ENCODE measurements around the gene PI4K2A. TPM values are rescaled to one million over a fixed set of nuclear protein-coding genes. Genes with fewer than 3 reads are reported as not detected.

PI4K2A gene
- total RNA-seq, 1 donor from 2014 or later: 11.9 TPM

DNA sequence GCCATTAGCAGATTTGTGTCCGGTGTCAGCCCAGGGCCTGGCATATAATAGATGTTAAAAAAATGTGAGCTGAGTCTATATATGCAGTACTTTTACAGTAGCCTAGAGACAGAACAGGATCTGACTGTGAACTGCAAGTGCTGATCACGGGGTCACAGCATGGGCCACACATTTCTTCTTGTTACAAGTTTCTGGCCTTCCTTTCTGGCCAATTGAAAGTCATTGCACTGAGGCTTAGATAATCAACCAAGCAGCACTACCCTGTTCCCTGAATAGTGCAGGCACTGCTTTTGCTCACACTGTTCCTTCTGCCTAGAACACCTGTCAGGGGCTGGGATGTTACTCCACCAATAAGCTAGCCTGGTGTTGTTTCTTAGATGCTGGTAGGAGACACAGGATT lies 67.7 kb downstream of the PI4K2A start:
- Histone ChIP-seq H4K20me1 (ENCODE audit: low read depth) (no peaks in the 10 kb centered on the region), H3K27me3 (no peaks in the 10 kb centered on the region), H3K79me2 (ENCODE audit: low read depth) (no peaks in the 10 kb centered on the region), H3K36me3 (no peaks in the 10 kb centered on the region), H2AFZ (replicated peaks) (no peak overlapping the region), H3K4me3 (no peak overlapping the region), H3K9me3 (ENCODE audit: low read depth) (no peaks in the 10 kb centered on the region), H3K4me1 (peaks cover 5% of the 10 kb centered on the region), H3F3A (ENCODE audit: low read depth) (peaks cover 8% of the 10 kb centered on the region), H3K4me2 (no peak overlapping the region), H3K9ac (no peak overlapping the region), H3K27ac (no peak overlapping the region)
- Mint-ChIP-seq H3K4me1 (peaks cover 16% of the 10 kb centered on the region), H3K27me3 (ENCODE audit: insufficient read depth, low read depth) (peaks cover 7% of the 10 kb centered on the region), H3K4me3 (no peak overlapping the region), H3K9me3 (no peaks in the 10 kb centered on the region), H3K27ac (no peak overlapping the region), H3K36me3 (no peaks in the 10 kb centered on the region)
- no peak for DNase-seq (ENCODE audit: low spot score)
- TF ChIP-seq EZH2phosphoT487 (IDR thresholded peaks at IDR 0.05) (no peak), EZH2 (IDR thresholded peaks at IDR 0.05) (no peak), CTCF (IDR thresholded peaks at IDR 0.05) (no peak)

GRCh38 chr10:97708976-97709946 lies 68.8 kb downstream of the PI4K2A start:
- peak; percentile 78 for DNase-seq (ENCODE audit: low spot score)

GRCh38 chr10:97711640-97712572 lies 71.4 kb downstream of the PI4K2A start:
- Histone ChIP-seq H3K9me3 (ENCODE audit: low read depth) (no peaks in the 10 kb centered on the region), H3K9ac (no peak overlapping the region), H3K4me2 (no peak overlapping the region), H3K79me2 (ENCODE audit: low read depth) (peaks cover 21% of the 10 kb centered on the region), H2AFZ (replicated peaks) (no peak overlapping the region), H4K20me1 (ENCODE audit: low read depth) (peaks cover 10% of the 10 kb centered on the region), H3K4me1 (peaks cover 21% of the 10 kb centered on the region), H3K4me3 (no peak overlapping the region), H3F3A (ENCODE audit: low read depth) (peaks cover 30% of the 10 kb centered on the region), H3K36me3 (no peaks in the 10 kb centered on the region), H3K27me3 (no peaks in the 10 kb centered on the region), H3K27ac (no peak overlapping the region)
- no peak for TF ChIP-seq EZH2 (IDR thresholded peaks at IDR 0.05)
- no peak for TF ChIP-seq CTCF (IDR thresholded peaks at IDR 0.05)
- TF ChIP-seq EZH2phosphoT487 (IDR thresholded peaks at IDR 0.05): no peak
- Mint-ChIP-seq H3K9me3 (no peaks in the 10 kb centered on the region), H3K4me1 (peaks cover 35% of the 10 kb centered on the region), H3K27ac (no peak overlapping the region), H3K4me3 (peak overlapping the region; percentile 69), H3K27me3 (ENCODE audit: insufficient read depth, low read depth) (peaks cover 7% of the 10 kb centered on the region), H3K36me3 (no peaks in the 10 kb centered on the region)
- DNase-seq (ENCODE audit: low spot score): no peak

More at GRCh38 chr10:97708976-97709946, 68.8 kb downstream of the PI4K2A start:
- H3K9me3 Mint-ChIP-seq: no peaks in the 10 kb centered on the region
- H3K4me3 ChIP-seq: no peak overlapping the region
- H3K4me3 Mint-ChIP-seq: no peak overlapping the region
- no peaks in the 10 kb centered on the region for H3K36me3 Mint-ChIP-seq
- no peak overlapping the region for H3K27ac ChIP-seq
- H2AFZ ChIP-seq (replicated peaks): peak overlapping the region; percentile 30
- peaks cover 14% of the 10 kb centered on the region for H3F3A ChIP-seq (ENCODE audit: low read depth)
- H3K4me2 ChIP-seq: no peak overlapping the region
- no peaks in the 10 kb centered on the region for H4K20me1 ChIP-seq (ENCODE audit: low read depth)
- H3K4me1 ChIP-seq: peaks cover 7% of the 10 kb centered on the region
- H3K36me3 ChIP-seq: no peaks in the 10 kb centered on the region
- no peaks in the 10 kb centered on the region for H3K9me3 ChIP-seq (ENCODE audit: low read depth)
- no peak overlapping the region for H3K9ac ChIP-seq
- TF ChIP-seq CTCF (IDR thresholded peaks at IDR 0.05): peak; percentile 77
- no peak for TF ChIP-seq EZH2 (IDR thresholded peaks at IDR 0.05)
- peak overlapping the region; percentile 62 for H3K27ac Mint-ChIP-seq
- no peaks in the 10 kb centered on the region for H3K79me2 ChIP-seq (ENCODE audit: low read depth)
- H3K27me3 Mint-ChIP-seq (ENCODE audit: insufficient read depth, low read depth): peaks cover 7% of the 10 kb centered on the region
- H3K27me3 ChIP-seq: no peaks in the 10 kb centered on the region
- peaks cover 18% of the 10 kb centered on the region for H3K4me1 Mint-ChIP-seq

Data from neural progenitor cell (in vitro differentiated cells).